ENCODE results near the gene RNF121.

The RNF121 gene

GRCh38 chr11:72007089-72007476 lies 78.2 kb downstream of the RNF121 start:
- H4K20me1 ChIP-seq (ENCODE audit: insufficient read depth, low read length, poor library complexity, severe bottlenecking) = no peaks in the 10 kb centered on the region
- H3K79me2 ChIP-seq (ENCODE audit: insufficient read depth, low read length) = no peaks in the 10 kb centered on the region
- no peak overlapping the region for H3K9ac ChIP-seq (ENCODE audit: low read depth, low read length, poor library complexity, severe bottlenecking)
- no peak overlapping the region for H2AFZ ChIP-seq (ENCODE audit: low read length)
- no peaks in the 10 kb centered on the region for H3K27me3 ChIP-seq (ENCODE audit: insufficient read depth, low read length, poor library complexity, severe bottlenecking)
- H3K36me3 ChIP-seq (ENCODE audit: insufficient read depth, low read length) = peaks cover 99% of the 10 kb centered on the region
- no peaks in the 10 kb centered on the region for H3K4me1 ChIP-seq (ENCODE audit: insufficient read depth, low read length, poor library complexity, severe bottlenecking)
- no peak overlapping the region for H3K4me2 ChIP-seq (ENCODE audit: low read depth, low read length, poor library complexity, severe bottlenecking)
- H3F3A ChIP-seq (ENCODE audit: low read depth) = no peaks in the 10 kb centered on the region
- no peaks in the 10 kb centered on the region for H3K9me3 ChIP-seq (ENCODE audit: insufficient read depth, low read depth, low read length)
- no peak overlapping the region for H3K4me3 ChIP-seq (ENCODE audit: low read length, poor library complexity, severe bottlenecking)
- TF ChIP-seq EZH2phosphoT487 (IDR thresholded peaks at IDR 0.05; ENCODE audit: borderline replicate concordance) (no peak), CTCF (conservative IDR thresholded peaks at IDR 0.05; ENCODE audit: low read length) (no peak)
- H3K9me2 ChIP-seq (replicated peaks; ENCODE audit: low read depth, low read length) = no peaks in the 10 kb centered on the region

GRCh38 chr11:72007587-72007986 lies 78.7 kb downstream of the RNF121 start:
- Histone ChIP-seq H3K36me3 (ENCODE audit: insufficient read depth, low read length) (peaks cover 99% of the 10 kb centered on the region), H3K4me1 (ENCODE audit: insufficient read depth, low read length, poor library complexity, severe bottlenecking) (no peaks in the 10 kb centered on the region), H3K79me2 (ENCODE audit: insufficient read depth, low read length) (no peaks in the 10 kb centered on the region), H3K4me3 (ENCODE audit: low read length, poor library complexity, severe bottlenecking) (no peak overlapping the region), H3K9ac (ENCODE audit: low read depth, low read length, poor library complexity, severe bottlenecking) (no peak overlapping the region), H4K20me1 (ENCODE audit: insufficient read depth, low read length, poor library complexity, severe bottlenecking) (no peaks in the 10 kb centered on the region), H2AFZ (ENCODE audit: low read length) (no peak overlapping the region), H3K9me3 (ENCODE audit: insufficient read depth, low read depth, low read length) (no peaks in the 10 kb centered on the region), H3K9me2 (replicated peaks; ENCODE audit: low read depth, low read length) (no peaks in the 10 kb centered on the region), H3K27me3 (ENCODE audit: insufficient read depth, low read length, poor library complexity, severe bottlenecking) (no peaks in the 10 kb centered on the region), H3K4me2 (ENCODE audit: low read depth, low read length, poor library complexity, severe bottlenecking) (no peak overlapping the region), H3F3A (ENCODE audit: low read depth) (no peaks in the 10 kb centered on the region)
- TF ChIP-seq EZH2phosphoT487 (IDR thresholded peaks at IDR 0.05; ENCODE audit: borderline replicate concordance) (no peak), CTCF (conservative IDR thresholded peaks at IDR 0.05; ENCODE audit: low read length) (no peak)

- Histone ChIP-seq H3K36me3 (ENCODE audit: insufficient read depth, low read length) (peaks cover 99% of the 10 kb centered on the region), H3K4me1 (ENCODE audit: insufficient read depth, low read length, poor library complexity, severe bottlenecking) (no peaks in the 10 kb centered on the region), H3K79me2 (ENCODE audit: insufficient read depth, low read length) (no peaks in the 10 kb centered on the region), H3K9me3 (ENCODE audit: insufficient read depth, low read depth, low read length) (no peaks in the 10 kb centered on the region), H3F3A (ENCODE audit: low read depth) (no peaks in the 10 kb centered on the region), H3K9ac (ENCODE audit: low read depth, low read length, poor library complexity, severe bottlenecking) (no peak overlapping the region), H3K4me2 (ENCODE audit: low read depth, low read length, poor library complexity, severe bottlenecking) (no peak overlapping the region), H2AFZ (ENCODE audit: low read length) (no peak overlapping the region), H3K4me3 (ENCODE audit: low read length, poor library complexity, severe bottlenecking) (no peak overlapping the region), H3K27me3 (ENCODE audit: insufficient read depth, low read length, poor library complexity, severe bottlenecking) (no peaks in the 10 kb centered on the region), H4K20me1 (ENCODE audit: insufficient read depth, low read length, poor library complexity, severe bottlenecking) (no peaks in the 10 kb centered on the region), H3K9me2 (replicated peaks; ENCODE audit: low read depth, low read length) (no peaks in the 10 kb centered on the region)
- no peak for TF ChIP-seq EZH2phosphoT487 (IDR thresholded peaks at IDR 0.05; ENCODE audit: borderline replicate concordance)
- TF ChIP-seq CTCF (conservative IDR thresholded peaks at IDR 0.05; ENCODE audit: low read length) = no peak
These were observed 79.9 kb downstream of the RNF121 start for GRCh38 chr11:72008728-72009127.
